ENCODE data around the gene GRM4. TPM values are rescaled to one million over a fixed set of nuclear protein-coding genes. Genes with fewer than 3 reads are reported as not detected.

GRM4 gene
- total RNA-seq, 1 experiment from 2014 or later: not detected

DNA sequence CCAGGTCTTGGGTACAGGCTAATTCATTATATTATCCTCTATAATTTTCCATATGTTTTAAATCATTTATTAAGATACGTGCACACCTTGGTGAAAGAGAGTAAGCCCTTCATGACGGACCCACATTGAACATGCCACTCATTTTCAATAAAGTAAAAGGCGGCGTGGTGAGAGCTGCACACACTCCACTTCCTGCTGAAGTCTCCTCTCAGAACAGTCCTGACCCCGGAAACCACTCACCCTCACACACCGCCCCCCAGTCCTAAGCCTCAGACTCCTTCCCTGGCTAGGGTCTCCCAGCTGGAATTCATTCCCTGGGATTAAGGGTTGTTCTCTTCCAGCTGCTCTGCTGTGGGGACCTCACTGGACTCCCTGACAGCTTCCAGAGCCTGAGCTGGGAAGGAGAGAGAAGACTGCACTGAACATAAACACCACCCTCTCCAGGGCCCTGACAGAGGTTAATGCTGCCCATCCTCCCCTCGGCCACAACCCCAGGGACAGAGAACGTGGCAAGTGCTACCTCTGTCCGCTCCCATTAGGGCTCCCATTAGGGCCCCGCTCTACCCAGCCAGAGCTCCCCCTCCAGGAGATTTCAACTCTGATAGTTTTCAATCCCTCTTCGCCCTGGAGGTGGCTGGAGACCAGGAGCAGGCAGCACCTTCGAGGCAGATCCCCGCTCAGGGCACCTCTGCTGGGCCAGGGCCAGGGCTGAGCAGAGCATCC is 24.8 kb downstream of the GRM4 start:
- DNase-seq (ENCODE audit: low read depth in 1 of 2, low spot score in 2 of 2): no peak
- Histone ChIP-seq H3K4me3 (no peak overlapping the region), H3K9me3 (replicated peaks) (no peaks in the 10 kb centered on the region), H3K27me3 (replicated peaks) (peaks cover 19% of the 10 kb centered on the region), H3K27ac (no peak overlapping the region), H3K36me3 (no peaks in the 10 kb centered on the region), H3K4me1 (replicated peaks) (no peaks in the 10 kb centered on the region)

DNA sequence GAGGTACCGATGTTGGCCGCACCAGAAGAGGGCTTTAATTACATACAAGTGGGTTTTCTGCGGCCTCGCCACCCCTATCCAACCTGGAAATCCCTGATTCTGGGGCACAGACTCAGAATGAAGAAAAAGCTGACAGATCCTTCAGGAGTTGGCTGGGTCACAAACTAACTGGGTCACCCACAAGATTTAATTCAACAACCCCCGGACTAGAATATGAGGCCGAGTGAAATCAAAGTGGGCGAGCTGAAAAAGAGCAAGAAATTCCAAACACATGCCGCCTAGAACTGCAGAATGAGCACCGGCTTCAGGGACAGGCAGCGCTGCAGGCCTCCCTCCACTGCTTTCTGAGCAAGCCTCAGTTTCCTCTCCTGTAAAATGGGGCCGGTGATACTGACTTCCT is 30.0 kb downstream of the GRM4 start:
- H3K36me3 ChIP-seq: no peaks in the 10 kb centered on the region
- no peak overlapping the region for H3K27ac ChIP-seq
- DNase-seq (ENCODE audit: low read depth in 1 of 2, low spot score in 2 of 2): no peak

DNA sequence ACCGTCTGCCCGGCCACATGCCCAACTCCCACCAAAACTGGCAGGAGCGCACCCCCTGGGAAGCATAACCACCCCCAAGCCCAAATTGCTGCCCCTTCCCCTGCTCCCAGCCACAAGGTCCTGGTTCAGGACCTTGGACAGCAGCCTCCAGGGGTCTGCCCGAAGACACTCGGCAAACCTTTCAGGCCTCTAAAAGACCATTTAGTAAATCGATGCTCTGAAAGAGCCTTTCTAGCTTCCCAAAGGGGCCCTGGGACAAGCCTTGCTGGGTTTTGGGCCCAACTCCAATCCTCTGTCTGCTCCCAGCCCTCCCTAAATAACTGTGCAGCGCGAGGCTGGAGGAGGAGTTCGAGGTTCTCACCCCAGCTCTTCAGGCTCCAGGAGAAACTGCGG is 30.5 kb downstream of the GRM4 start:
- no peak overlapping the region for H3K27ac ChIP-seq
- DNase-seq (ENCODE audit: low read depth in 1 of 2, low spot score in 2 of 2): no peak
- no peak overlapping the region for H3K4me3 ChIP-seq
- no peaks in the 10 kb centered on the region for H3K4me1 ChIP-seq (replicated peaks)
- H3K36me3 ChIP-seq: no peaks in the 10 kb centered on the region
- no peaks in the 10 kb centered on the region for H3K9me3 ChIP-seq (replicated peaks)
- H3K27me3 ChIP-seq (replicated peaks): peaks cover 18% of the 10 kb centered on the region

More for the DNA sequence above, 30.0 kb downstream of the GRM4 start:
- Histone ChIP-seq H3K9me3 (replicated peaks) (no peaks in the 10 kb centered on the region), H3K4me3 (no peak overlapping the region), H3K4me1 (replicated peaks) (no peaks in the 10 kb centered on the region), H3K27me3 (replicated peaks) (peaks cover 23% of the 10 kb centered on the region)

DNA sequence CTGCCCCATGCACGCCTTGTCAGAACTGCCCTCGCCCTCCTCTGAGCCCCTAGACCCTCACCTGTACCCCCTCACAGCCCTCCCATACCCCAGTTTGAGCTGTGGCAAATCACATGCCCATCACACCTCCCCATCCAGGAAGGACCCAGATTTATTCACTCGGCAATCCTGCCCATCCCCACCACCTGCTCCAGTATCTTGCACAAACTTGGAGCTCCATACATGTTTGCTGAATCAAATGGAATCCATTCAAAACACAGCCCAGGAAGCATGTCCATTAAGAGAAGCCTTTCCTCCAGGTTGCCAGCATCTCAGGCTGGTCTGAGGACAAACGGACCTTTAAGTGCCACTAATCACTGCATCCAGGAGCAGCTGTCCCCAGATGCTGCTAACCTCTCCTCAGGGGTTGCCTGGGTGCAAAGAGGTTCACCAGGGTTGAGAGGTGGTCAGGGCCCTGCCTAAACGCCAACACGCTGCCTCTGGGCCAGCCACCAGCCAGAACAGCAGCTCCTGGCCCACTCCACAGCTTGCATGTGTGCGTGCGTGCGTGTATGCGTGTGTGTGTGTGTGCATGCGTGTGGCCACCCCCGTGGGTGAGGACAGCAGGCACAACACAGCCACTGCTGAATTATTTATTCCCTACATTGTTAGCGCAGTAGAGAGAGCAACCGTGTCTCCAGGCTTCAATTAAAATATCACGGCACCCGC is 31.0 kb downstream of the GRM4 start:
- Histone ChIP-seq H3K27ac (no peak overlapping the region), H3K27me3 (replicated peaks) (peaks cover 16% of the 10 kb centered on the region; the same call in 1 of the 2 replicates), H3K9me3 (replicated peaks) (no peaks in the 10 kb centered on the region), H3K36me3 (no peaks in the 10 kb centered on the region), H3K4me1 (replicated peaks) (no peaks in the 10 kb centered on the region), H3K4me3 (no peak overlapping the region)
- no peak for DNase-seq (ENCODE audit: low read depth in 1 of 2, low spot score in 2 of 2)

DNA sequence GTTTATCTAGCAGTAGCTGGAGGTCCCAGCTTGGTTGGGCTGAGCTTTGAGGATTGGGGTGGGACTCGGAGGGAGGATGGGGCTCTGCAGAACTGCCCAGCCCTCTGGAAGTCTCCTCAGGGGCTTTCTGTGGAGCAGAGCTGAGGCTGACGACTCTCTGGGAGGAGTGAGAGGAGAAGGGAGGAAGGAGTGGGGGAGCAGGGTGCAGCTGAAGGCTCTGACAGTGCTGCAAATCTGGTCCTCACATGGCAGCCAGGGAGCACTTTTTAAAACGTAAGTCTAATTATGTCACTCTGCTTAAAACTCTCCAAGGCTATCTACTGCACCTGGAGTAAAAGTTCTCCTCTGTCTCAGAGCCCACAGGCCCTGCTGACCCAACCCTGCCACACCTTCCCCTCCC is 32.4 kb downstream of the GRM4 start:
- no peak for DNase-seq (ENCODE audit: low read depth in 1 of 2, low spot score in 2 of 2)
- no peak overlapping the region for H3K4me3 ChIP-seq
- no peaks in the 10 kb centered on the region for H3K36me3 ChIP-seq
- no peaks in the 10 kb centered on the region for H3K4me1 ChIP-seq (replicated peaks)
- no peaks in the 10 kb centered on the region for H3K9me3 ChIP-seq (replicated peaks)
- H3K27ac ChIP-seq: no peak overlapping the region
- H3K27me3 ChIP-seq (replicated peaks): peaks cover 25% of the 10 kb centered on the region

DNA sequence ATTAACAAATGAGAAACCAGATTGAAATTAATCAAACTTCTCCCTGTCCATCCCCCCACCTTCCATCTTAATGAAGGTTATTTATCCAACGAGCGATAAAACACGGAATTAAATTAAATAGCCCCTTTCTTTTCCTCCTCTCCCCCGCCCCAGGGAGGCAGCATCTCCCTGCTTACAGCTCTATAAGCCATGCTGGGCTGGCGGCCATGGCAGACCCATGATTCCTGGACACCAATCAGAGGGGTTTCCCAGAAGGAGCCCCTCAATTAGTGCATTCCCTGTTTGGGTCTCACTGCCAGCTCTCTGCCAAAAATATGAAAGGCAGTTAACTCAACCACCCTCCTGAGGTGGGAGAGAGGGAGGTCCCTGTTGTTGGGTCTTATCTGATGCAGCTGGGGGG is 33.8 kb downstream of the GRM4 start:
- Histone ChIP-seq H3K27me3 (replicated peaks) (peaks cover 39% of the 10 kb centered on the region), H3K27ac (no peak overlapping the region), H3K9me3 (replicated peaks) (no peaks in the 10 kb centered on the region), H3K4me1 (replicated peaks) (no peaks in the 10 kb centered on the region), H3K36me3 (no peaks in the 10 kb centered on the region), H3K4me3 (no peak overlapping the region)
- no peak for DNase-seq (ENCODE audit: low read depth in 1 of 2, low spot score in 2 of 2)

DNA sequence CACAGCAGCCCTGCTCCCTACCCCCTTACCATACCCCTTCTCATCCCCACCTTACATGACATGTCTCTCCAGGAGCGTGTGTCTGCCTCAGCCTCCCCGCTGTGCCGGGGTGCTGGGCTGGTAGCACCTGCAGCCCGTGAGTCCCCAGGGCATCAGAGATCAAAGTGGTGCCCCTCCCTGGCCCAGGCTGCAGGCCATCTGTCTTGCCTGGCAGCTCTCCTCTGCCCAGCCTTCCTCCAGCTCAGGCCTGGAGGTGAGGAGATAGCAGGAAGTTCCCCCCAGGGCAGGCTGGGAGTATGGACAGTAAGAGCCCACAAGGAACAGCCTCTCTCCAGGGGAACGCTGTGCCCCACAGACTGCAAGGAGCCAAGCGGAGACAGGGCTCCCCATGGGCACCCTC is 35.3 kb downstream of the GRM4 start:
- H3K27ac ChIP-seq: no peak overlapping the region
- H3K4me1 ChIP-seq (replicated peaks): no peaks in the 10 kb centered on the region
- H3K9me3 ChIP-seq (replicated peaks): no peaks in the 10 kb centered on the region
- DNase-seq (ENCODE audit: low read depth in 1 of 2, low spot score in 2 of 2): no peak
- peaks cover 41% of the 10 kb centered on the region for H3K27me3 ChIP-seq (replicated peaks)
- H3K36me3 ChIP-seq: no peaks in the 10 kb centered on the region
- H3K4me3 ChIP-seq: no peak overlapping the region

DNA sequence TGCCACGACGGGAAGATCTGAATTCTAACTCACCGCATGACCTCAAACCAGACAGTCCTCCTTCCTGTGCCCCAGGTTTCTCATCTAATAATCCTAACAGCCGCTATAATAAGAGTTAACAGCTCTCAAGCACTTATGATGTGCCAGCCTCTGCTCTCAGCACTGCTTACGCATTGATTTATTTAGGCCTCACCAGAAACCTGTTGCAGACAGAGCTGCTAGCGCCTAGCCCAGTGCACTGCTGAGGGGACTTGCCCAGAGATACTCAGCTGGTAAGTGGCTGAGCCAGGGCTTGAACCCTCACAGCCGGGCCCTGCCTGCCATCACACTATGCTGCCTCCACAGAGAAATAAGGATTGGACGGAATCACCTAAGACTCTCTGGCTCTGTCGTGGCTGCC is 37.7 kb downstream of the GRM4 start:
- no peak for DNase-seq (ENCODE audit: low read depth in 1 of 2, low spot score in 2 of 2)
- H3K36me3 ChIP-seq: no peaks in the 10 kb centered on the region
- peaks cover 59% of the 10 kb centered on the region for H3K27me3 ChIP-seq (replicated peaks)
- H3K4me3 ChIP-seq: no peak overlapping the region
- no peaks in the 10 kb centered on the region for H3K9me3 ChIP-seq (replicated peaks)
- H3K27ac ChIP-seq: no peak overlapping the region
- no peaks in the 10 kb centered on the region for H3K4me1 ChIP-seq (replicated peaks)

DNA sequence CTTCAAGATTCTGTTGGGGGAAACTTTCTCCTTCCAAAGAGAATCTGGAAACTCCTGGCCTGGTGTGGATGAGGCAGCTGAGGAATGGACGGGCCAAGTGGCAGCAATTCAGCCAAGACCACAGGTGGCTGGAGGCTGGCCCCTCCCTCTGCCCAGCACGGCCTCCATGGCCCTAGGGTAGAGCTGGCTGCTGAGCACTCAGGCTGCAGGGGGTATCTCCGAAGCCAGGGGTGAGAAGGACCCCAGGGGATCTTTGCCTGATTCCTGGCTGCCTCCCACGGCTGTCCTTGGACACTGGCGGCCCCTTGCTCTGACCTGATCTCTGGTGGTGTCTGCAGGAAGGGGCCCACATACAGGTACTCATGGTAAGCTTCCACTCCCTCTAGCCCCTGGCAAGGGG is 39.0 kb downstream of the GRM4 start:
- Histone ChIP-seq H3K4me1 (replicated peaks) (no peaks in the 10 kb centered on the region), H3K9me3 (replicated peaks) (no peaks in the 10 kb centered on the region), H3K4me3 (no peak overlapping the region), H3K27me3 (replicated peaks) (peaks cover 56% of the 10 kb centered on the region), H3K36me3 (no peaks in the 10 kb centered on the region), H3K27ac (no peak overlapping the region)
- DNase-seq (ENCODE audit: low read depth in 1 of 2, low spot score in 2 of 2): no peak

DNA sequence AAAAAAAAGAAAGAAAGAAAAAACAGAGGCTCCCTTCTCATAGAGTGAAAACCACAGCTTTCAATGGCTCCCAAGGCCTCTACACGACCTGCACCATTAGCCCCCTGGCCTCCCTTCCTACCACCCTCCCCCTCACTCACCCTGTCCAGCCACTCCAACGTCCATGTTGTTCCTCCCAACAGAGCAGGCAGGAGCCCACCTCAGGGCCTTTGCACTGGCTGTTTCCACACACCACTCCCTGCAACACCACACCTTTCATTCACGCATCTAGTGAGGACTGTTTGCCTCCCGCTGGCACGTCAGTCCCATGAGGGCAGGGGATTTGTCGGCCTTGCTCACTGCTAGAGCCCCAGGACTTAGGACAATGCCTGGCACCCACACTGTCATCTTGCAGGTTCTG is 39.5 kb downstream of the GRM4 start:
- no peaks in the 10 kb centered on the region for H3K4me1 ChIP-seq (replicated peaks)
- H3K27ac ChIP-seq: no peak overlapping the region
- H3K4me3 ChIP-seq: no peak overlapping the region
- H3K27me3 ChIP-seq (replicated peaks): peaks cover 57% of the 10 kb centered on the region
- H3K9me3 ChIP-seq (replicated peaks): no peaks in the 10 kb centered on the region
- no peak for DNase-seq (ENCODE audit: low read depth in 1 of 2, low spot score in 2 of 2)
- no peaks in the 10 kb centered on the region for H3K36me3 ChIP-seq

DNA sequence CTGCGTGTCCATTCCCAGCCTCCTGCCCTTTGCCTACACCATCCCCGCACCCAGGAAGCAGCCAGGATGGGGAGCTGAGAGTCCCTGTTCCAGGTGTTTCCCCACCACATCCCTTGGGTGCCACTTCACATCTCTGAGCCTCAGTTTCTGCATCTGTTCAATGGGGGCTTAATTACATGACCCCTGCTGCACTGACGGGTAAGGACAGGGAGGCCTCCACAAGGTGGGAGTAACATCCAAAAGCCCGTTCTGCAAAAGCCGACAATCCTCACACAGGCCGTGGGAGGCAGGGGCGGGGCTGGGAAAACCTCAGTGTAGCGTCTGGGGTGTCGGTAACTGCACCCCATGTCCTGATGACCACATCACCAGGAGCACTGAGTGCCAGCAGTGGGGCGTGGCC is 41.3 kb downstream of the GRM4 start:
- Histone ChIP-seq H3K27me3 (replicated peaks) (peaks cover 55% of the 10 kb centered on the region), H3K36me3 (no peaks in the 10 kb centered on the region), H3K4me3 (no peak overlapping the region), H3K27ac (no peak overlapping the region), H3K9me3 (replicated peaks) (no peaks in the 10 kb centered on the region), H3K4me1 (replicated peaks) (no peaks in the 10 kb centered on the region)
- no peak for DNase-seq (ENCODE audit: low read depth in 1 of 2, low spot score in 2 of 2)

DNA sequence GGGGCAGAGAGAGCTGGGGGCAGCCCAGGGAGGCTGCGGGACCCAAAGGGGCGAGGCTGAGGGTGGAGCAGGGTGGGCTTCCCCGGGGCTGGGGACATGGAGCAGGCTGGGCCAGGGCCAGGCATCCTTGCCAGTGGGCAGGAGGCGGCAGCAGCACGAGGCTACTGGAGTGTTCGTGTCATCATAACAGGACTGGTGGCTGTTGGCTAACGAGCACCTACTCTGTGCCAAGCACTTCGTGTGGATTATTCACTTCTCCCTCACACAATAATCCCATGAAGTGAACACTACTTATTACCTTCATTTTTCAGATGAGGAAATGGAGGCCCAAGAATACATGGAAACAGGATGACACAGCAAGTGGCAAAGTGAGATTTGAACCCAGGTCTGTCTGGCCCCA is 41.7 kb downstream of the GRM4 start:
- Histone ChIP-seq H3K4me1 (replicated peaks) (no peaks in the 10 kb centered on the region), H3K27ac (no peak overlapping the region), H3K4me3 (no peak overlapping the region), H3K27me3 (replicated peaks) (peaks cover 56% of the 10 kb centered on the region), H3K36me3 (no peaks in the 10 kb centered on the region), H3K9me3 (replicated peaks) (no peaks in the 10 kb centered on the region)
- no peak for DNase-seq (ENCODE audit: low read depth in 1 of 2, low spot score in 2 of 2)

DNA sequence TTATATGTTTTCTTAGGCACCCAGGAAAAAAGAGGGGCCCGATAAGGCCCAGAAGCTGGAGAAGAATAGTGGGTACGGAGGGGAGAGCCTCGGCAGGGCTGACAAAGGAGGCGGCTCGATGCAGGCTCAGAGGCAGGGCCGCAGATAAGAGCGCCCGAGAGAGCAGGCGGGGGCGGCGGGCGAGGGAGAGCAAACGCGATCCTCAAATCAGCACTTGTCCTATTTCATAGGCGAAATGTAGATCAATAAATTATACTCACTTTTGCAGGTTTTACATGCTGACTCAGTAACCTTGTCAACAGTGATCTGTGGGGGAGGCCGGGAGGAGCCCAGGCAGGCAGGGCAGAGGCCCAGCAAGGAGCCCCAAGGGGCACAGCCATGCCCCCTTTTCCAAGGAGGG is 42.6 kb downstream of the GRM4 start:
- H3K4me3 ChIP-seq: no peak overlapping the region
- no peaks in the 10 kb centered on the region for H3K36me3 ChIP-seq
- no peak for DNase-seq (ENCODE audit: low read depth in 1 of 2, low spot score in 2 of 2)
- H3K9me3 ChIP-seq (replicated peaks): no peaks in the 10 kb centered on the region
- H3K27ac ChIP-seq: no peak overlapping the region
- no peaks in the 10 kb centered on the region for H3K4me1 ChIP-seq (replicated peaks)
- peaks cover 52% of the 10 kb centered on the region for H3K27me3 ChIP-seq (replicated peaks)

DNA sequence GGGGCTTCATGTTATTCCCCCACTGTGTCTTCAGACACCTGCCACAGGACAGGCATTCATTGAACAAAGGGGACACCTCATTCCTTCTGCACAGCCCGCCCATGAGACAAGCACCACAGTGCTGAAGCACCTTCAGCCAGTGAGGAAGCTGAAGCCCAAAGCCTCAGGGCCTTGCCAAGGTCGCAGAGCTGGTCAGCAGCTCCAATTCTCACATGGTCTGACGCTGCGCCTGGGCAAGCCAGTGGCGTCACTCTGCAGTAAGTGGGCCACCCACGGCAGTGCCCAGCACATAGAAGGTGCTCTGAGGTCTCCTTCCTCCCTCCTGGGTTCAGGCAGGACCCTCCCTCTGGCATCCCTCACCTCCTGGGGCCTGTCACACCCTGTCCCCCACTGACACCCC is 43.2 kb downstream of the GRM4 start:
- H3K4me1 ChIP-seq (replicated peaks): no peaks in the 10 kb centered on the region
- H3K36me3 ChIP-seq: no peaks in the 10 kb centered on the region
- H3K4me3 ChIP-seq: no peak overlapping the region
- H3K27me3 ChIP-seq (replicated peaks): peaks cover 51% of the 10 kb centered on the region
- no peaks in the 10 kb centered on the region for H3K9me3 ChIP-seq (replicated peaks)
- no peak overlapping the region for H3K27ac ChIP-seq
- no peak for DNase-seq (ENCODE audit: low read depth in 1 of 2, low spot score in 2 of 2)

All from SJSA1 (cell line).